Amygdala (tissue), 56 donors: Measurements from ENCODE around the gene PXN.
"Not testable (repeated sequence)": the region's sequence is repeated elsewhere in the genome, so short reads cannot be mapped to it uniquely, and the experiment has no call there.

Source experiments
- DNase-seq, 56 donors: peaks; one replicate each; lab custom pipeline; 2025; lab: John Stamatoyannopoulos, UW

PXN gene

DNA sequence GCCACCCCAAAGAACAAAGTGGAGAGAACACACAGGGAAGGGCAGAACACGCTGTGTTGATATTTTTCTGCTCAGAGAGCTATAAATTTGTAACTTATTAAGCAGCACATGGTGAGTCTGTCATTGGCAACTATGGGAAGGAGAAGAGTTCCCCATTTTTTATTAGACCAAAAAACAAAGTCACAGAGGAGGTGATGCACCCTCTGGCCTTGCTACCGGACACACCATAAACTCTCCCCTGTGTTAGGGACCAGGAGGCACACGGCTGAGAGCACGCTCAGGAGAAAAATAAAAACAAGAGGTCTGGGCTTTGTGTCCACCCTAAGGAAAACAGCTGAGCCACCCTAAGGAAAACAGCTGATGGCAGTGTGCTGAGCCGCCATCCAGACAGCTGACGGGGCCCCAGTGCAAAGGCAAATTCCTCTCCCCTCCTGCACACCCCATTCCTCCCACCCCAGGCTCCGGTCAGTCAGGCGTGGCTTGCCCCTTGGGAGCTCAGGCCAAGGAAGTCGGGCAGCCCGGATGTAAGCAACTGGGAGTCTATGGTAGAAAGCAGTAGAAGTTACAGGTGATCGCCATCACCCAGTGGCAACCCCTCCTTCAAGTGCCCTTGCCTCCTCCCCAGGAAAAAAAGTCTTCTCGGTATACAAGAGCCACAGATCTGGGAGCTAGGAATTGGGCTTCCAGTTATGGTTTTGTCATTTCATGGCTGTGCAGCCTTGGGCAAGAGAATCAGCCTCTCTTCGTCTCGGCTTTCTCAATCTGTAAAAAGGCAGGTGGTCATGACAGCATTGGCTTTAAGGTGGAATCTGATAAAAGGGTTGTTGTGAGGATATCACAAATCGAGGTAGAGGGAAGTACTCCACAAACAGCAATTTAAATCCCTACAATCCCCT, 2.4 kb downstream of the PXN start:
- peak in 1 of 56 donors; percentile 16 for DNase-seq

- peak in 15 of 56 donors; percentile 6 to 37 (median 21) for DNase-seq
Measured at GRCh38 chr12:120261951-120262851, 3.3 kb downstream of the PXN start.

DNA sequence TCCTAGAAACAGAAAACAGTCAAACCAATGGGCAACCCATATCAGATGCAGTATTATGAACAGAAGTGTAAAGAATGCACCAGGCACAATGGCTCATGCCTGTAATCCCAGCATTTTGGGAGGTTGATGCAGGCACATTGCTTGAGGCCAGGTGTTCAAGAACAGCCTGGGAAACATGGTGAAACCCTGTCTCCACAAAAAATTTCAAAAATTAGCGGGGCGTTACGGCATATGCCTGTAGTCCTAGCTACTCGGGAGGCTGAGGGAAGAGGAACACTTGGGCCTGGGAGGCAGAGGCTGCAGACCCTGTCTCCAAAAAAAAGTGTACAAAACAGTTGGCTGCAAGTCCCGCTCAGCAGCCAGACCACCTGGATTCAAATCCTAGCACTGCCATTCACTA, 4.9 kb downstream of the PXN start:
- no peak for DNase-seq

GRCh38 chr12:120259418-120260202, 5.9 kb downstream of the PXN start:
- DNase-seq: no peak

DNA sequence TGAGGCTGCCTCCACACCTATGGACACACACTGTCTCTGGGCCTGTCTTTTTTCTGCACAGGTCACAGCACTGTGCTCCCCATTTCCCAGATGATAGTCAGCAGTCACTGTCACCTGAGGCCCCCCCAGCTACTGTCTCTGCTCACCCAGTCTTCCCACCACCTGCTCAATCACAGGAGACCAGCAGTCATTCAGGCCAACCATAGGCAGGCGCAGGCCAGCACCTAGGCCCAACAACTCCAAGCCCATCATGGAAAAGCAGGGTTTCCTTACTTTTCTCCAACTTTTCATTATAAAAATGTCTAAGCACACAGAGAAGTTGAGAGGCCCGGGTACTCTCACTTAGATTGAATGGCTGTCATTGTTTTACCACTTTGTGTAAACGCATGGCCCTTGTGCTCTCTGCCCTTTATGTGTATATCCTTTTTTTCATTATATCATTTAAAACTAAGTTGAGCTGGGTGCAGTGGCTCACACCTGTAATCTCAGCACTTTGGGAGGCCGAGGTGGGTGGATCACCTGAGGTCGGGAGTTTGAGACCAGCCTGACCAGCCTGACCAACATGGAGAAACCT, 7.1 kb downstream of the PXN start:
- no peak for DNase-seq

DNA sequence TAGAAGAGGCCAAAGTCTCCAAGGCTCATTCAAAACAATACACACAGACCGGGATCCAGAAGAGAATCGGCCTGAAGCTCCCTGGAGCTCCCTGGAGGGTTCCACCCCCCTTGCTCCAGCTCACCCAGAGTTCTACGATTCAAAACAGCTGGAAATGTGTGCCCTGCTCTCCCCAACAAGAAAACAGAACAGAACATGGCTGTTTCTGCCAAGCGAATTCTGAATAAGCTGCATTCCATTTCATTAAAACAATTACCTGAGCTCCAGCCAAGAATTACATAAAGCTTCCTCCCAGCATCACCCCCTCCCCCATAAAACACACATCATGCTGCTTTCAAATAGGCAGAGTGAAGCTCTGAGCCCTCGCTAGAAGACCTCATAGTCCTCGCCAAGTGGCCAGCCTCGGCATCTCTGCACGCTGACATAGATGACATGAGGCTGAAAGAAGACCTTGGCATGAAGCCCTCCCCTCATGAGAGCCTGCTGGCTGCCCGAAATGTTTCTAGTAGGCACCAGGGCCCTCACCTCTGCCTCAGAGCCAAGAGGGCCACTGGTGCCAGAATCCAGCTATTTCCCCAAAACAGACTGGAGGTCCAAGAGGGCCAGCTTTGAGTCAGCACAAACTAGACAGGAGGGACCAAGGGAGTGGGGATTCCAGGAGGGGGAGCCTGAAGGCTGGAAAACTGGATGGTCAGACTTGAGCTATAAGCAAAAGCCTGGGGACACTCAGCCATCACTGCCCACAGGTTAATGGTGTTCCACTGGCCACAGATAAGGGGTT, 8.3 kb downstream of the PXN start:
- DNase-seq: peak in 30 of 56 donors; percentile 10 to 91 (median 34)

DNA sequence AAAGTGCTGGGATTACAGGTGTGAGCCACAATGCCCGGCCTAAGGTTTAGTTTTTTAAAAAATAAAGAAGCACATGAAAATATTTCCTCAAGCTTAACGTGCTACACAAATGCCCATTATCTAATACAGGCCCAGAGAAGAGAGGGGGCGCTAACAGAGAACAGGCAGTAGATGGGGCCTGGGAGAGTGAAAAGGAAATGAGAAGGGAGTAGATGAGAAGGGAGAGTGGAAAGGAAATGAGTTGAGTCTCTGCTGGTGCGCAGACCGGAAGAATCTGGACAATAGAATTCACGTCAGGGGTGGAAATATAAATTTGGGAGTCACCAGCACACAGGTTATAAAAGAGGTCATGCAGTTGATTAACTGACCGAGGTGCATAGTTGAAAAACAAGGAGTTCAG, 10.7 kb downstream of the PXN start:
- DNase-seq: no peak

DNA sequence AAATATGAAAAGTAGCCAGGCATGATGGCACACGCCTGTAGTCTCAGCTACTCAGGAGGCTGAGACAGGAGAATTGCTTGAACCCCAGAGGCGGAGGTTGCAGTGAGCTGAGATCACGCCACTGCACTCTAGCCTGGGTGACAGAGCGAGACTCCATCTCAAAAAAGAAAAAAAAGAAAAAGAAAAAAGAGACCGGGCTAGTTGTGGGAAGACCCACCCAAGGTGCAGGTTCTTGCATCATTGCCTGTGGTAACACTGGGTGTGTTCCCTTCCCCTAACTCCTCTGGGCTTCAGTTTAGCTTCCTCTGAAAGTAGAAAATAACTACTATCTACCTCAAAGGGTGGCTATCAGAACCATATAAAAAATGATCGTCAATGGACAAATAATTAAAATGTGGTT, 12.2 kb downstream of the PXN start:
- DNase-seq: not testable (repeated sequence)

DNA sequence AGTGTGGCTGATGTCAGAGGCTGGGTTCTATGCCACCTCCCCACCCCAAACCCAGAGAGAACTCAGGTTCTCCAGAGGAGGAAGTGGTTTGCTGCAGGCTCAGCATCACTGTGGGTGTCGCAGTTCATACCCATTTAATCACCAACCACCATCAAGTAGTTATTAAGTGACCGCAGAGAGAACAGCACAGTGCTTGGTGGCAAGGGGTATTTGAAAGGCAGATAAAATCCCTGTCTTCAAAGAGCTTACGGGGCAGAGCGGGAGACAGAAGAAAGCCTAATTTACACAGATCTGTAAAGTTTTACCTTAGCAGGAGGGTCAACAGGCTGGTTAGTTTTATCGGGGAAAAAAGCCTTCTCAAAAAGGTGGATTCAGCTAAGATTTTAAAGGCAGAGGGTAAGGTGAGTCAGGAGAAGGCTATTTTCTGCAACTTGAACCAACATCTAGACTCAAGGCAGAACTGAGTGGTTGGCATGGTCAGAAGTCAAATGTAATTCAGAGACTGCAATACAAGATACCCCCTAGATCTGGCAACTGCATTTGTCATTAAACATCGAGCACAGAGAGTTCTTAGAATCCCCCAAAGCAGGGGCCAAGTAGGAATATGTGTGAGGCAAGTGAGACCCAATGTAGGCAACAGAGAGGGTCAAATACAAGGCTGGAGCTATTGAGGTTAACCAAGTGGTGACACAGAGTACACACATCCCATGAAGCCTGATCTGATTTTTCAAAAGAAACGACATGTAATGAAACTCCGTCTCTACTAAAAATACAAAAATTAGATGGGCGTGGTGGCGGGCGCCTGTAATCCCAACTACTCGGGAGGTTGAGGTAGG, 13.2 kb downstream of the PXN start:
- DNase-seq: no peak

DNA sequence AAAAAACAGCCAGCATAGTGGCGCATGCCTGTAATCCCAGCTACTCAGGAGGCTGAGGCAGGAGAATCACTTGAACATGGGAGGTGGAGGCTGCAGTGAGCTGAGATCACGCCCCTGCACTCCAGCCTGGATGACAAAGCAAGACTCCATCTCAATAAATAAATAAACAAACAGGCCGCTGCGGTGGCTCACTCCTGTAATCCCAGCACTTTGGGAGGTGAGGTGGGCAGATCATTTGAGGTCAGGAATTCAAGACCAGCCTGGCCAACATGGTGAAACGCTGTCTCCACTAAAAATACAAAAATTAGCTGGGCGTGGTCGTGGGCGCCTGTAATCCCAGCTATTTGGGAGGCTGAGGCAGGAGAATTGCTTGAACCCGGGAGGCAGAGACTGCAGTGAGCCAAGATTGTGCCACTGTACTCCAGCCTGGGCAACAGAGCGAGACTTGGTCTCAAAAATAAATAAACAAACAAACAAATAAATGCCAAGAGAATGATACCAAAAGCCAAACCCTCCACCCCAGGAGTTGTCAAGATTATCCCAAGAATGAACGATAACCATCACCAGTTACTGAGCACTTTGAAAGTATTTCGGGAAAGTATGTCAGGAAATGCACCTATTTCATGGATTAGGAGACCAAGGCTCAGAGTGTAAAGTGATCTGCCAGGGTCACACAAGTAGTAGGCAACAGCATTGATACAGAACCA, 14.0 kb downstream of the PXN start:
- not testable (repeated sequence) for DNase-seq

DNA sequence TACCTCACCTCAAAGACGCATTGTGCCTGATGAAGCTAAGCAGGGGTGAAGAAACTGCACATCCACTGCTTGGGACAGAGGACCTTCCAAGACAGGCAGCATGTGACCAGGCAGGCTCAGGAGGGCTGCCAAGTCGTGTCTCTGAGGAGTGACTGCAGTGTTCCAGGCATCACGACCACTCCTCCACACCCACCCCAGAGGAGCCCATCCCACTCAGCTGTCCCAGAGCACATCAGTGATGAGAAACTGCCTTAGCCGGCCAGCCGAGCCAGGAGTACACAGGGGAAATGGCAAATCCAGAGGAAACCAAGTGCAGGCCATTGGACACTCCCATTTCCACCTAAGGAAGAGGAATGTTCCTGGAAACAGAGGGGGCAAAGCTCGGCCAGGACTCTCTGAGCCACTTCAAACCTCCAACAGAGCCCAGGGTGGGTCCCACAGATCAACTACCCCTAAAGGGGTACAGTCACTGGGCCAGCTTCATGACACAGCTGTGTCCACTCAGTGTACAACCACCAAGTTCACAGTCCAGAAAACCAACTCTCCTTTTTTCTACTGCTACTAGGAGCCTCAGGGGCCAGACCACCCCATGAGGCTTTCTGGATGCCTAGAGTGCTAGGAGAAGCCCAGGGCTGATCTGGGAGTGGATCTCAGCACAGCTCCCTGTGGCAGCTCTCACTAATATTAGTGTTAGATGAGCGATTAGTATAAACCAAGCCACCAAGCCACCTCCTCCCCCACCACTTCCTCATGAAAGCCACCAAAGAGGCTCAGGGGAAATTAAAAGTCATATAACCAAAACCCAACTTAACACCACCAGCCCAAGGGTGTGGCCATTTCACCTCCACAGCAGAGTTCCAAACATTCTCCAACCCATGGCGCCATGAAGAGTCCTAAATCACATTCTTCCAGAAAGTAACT, 15.4 kb downstream of the PXN start:
- DNase-seq: peak in 1 of 56 donors; percentile 14

GRCh38 chr12:120249266-120249874, 16.2 kb downstream of the PXN start:
- DNase-seq: no peak

GRCh38 chr12:120247621-120248030, 17.9 kb downstream of the PXN start:
- no peak for DNase-seq

DNA sequence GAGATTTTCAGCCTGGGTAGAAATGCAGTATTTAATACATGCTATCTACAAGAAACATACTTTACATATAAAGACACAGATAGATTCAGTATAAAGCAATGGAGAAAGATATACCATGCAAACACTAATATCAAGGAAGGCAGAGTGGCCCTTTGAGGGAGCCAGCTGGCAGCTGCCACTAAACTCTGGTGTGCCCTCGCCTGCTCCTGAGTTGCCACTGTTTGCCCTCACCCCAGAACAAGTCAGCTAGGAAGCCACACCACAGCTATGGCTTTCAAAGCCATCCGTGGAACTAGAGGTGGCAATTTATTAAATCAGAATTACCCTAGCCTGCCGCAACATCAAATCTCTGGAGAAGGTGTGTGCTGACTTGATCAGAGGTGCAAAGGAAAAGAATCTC, 18.3 kb downstream of the PXN start:
- DNase-seq: no peak

DNA sequence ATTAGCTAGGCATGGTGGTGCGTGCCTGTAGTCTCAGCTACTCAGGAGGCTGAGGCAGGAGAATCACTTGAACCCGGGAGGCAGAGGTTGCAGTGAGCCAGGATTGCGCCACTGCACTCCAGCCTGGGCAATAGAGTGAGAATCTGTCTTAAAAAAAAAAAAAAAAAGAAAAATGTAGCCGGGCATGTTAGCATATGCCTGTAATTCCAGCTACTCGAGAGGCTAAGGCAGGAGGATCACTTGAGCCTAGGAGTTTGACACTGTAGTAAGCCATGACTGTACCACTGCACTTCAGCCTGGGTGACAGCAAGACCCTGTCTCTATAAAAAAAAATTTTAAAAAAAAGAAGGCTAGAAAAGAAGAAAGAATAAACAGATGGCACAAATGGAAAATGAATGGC, 18.8 kb downstream of the PXN start:
- DNase-seq: not testable (repeated sequence)

GRCh38 chr12:120242971-120243699, 22.4 kb downstream of the PXN start:
- DNase-seq: no peak
